GM12873 (cell line): ENCODE data around the gene CCL18.
"Not testable (repeated sequence)": the region's sequence is repeated elsewhere in the genome, so short reads cannot be mapped to it uniquely, and the experiment has no call there.

Experiments used
- TF ChIP-seq, protein P1 (sequence below): IDR thresholded peaks from 2 replicates; pipeline ENCODE4 v1.5.1; 2012; ENCODE audit warnings: low read depth, mild to moderate bottlenecking, moderate library complexity, low read length, control low read depth; ENCODE audit not compliant: insufficient read depth; ENCODE audit errors: missing control alignments

The CCL18 gene

DNA sequence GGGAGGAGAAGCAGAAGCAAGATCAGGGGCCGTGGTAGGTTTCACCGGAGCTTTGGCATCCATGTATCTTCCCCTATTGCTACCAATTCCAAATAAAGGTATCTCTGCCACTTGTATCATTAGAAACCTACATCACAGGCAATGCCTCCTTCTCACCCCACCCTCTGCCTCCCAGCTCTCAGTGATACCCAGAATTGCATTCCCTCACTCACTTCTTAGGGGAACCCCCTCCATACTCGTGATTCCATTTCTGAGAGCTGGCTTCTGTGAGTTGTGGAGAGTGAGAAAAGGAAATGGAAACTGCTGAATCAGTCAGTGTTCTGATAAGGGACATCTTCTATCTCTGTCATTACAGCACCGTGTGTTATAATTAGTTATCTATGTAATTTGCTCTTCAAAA is 28.2 kb downstream of the CCL18 start:
- TF ChIP-seq, protein P1, sequence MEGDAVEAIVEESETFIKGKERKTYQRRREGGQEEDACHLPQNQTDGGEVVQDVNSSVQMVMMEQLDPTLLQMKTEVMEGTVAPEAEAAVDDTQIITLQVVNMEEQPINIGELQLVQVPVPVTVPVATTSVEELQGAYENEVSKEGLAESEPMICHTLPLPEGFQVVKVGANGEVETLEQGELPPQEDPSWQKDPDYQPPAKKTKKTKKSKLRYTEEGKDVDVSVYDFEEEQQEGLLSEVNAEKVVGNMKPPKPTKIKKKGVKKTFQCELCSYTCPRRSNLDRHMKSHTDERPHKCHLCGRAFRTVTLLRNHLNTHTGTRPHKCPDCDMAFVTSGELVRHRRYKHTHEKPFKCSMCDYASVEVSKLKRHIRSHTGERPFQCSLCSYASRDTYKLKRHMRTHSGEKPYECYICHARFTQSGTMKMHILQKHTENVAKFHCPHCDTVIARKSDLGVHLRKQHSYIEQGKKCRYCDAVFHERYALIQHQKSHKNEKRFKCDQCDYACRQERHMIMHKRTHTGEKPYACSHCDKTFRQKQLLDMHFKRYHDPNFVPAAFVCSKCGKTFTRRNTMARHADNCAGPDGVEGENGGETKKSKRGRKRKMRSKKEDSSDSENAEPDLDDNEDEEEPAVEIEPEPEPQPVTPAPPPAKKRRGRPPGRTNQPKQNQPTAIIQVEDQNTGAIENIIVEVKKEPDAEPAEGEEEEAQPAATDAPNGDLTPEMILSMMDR: no peak

DNA sequence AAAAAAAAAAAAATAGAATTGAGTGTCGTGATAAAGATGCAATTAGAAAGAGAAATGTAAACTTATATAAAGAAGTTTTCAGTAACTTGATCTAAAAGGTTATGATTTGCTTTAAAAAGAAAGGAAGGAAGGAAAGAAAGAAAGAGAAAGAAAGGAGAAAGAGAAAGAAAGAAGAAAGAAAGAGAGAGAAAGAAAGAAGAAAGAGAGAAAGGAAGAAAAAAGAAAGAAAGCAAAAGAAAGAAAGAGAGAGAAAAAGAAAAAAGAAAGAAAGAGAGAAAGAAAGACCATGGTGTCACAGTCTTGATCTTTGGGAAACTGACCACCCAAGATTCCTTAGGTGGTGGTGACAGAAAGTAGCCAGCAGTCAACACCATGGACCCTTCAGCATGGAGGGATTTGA is 30.2 kb downstream of the CCL18 start:
- TF ChIP-seq, protein P1: no peak

DNA sequence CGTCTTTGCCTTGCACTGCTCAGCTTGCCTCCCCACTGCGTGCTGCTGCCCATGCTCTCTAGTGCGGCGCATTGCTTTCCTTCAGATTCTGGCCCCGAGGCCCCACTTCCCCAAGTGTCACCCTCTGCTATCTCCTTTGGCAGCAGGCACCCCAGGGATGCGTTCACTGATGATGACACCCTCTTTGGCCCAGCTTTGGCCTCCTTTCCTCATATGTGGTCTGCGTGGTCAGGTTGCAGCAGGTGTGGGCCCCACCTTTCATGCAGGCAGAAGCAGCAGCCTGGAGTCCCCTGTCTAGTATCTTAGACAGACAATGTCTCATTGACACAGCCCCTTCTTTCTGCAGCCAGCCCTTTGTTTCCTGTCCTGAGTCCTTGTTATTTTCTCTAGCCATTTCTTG is 30.7 kb downstream of the CCL18 start:
- TF ChIP-seq, protein P1: no peak

DNA sequence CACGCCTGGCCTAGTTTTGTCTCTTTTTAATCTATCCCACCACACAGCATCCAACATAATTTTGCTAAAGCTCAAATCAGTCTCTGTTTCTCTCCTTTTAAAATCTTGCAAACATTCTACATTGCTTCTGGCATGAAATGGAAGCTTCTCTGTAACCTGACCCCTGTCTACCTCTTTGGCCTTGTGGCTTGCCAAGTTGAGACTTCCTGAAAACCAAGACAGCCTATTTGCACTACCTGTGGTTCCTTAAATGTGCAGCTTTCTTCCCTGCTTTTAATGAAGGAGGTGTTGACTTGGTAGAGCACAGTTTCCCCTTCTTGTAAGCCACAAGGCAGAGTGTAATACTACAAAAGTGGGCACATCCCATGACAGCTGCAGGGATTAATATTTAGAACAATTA is 31.9 kb downstream of the CCL18 start:
- TF ChIP-seq, protein P1: no peak

DNA sequence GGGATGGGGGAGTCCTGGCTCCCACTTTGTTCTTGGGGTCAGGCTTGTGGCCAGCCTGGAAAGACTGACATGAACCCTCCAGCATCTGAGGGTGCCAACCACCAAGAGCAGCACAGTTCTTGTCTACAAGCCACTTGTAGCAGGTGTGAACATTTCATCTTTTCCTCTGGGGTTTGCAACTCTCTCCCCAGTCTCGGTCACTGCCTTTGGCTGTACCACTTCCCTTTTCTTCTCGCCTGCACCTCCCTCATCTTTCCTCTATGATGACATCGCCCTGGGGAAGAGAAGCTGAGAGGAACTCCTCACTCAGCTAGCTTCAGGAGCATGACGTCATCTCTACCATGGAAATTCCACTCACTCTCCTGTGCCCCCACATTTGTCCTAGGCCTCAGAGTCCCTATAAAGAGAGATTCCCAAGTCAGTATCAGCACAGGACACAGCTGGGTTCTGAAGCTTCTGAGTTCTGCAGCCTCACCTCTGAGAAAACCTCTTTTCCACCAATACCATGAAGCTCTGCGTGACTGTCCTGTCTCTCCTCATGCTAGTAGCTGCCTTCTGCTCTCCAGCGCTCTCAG is 39.4 kb downstream of the CCL18 start, which contains the start of gene CCL4:
CCL4 (plus strand) TSS at position 427 of the 575 bp plus-strand sequence; CDS start at position 506, 79 bp downstream.
- TF ChIP-seq, protein P1: not testable (repeated sequence)

DNA sequence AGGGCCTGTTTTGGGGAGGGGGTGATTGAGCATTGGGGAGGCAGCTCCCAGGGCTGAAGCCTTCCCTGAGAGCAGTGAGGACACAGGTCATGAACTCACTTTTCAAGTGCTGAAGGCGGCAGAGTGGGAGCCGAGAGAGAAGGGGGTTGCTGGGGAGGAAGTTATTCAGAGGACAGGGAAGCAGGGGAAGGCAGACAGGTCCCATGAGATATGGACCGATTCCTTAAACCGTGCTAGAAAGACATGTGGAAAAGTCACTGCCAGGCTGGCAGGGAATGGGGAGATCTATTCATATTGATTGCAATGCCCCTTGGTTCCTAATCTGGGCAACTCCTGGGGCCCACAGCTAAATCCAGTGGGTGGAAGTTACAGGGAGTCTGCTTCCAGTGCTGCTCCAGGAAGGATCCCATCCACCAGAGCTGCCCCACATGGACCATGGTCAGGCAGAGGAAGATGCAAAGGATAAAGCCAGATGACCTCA is 40.7 kb downstream of the CCL18 start:
- TF ChIP-seq, protein P1: no peak

DNA sequence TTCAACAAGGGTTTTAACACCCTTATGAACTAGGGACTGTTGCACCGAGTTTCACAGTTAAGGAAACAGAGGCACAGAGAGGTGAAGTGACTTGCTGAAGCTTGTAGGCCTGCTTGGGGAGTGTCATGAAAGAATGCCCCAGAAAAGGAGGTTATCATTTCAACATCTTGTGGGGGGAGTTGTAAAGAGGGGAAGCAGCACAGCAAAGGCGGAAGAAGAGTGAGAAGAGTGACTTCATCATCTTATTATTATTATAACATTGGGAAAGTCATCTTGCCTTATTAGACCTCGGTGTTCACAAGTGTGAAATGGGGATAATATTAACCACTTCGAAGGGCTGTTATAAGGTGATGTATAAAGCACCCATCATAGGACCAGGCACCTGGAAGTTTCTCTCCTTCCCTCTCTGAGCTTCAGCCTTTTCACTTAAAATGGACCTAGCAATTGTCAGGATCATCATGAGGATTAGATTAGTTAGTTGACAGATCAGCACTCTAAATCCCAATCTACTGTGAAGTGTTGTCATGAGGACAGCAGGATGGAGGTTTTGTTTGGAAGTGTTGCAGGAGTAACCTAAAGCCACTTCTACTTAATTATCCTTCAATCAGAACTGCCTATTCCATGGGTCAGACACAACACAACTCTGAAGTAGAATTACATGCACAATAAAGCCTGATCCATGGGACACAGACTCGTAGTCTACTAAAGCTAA is 41.9 kb downstream of the CCL18 start:
- TF ChIP-seq, protein P1: no peak
